ENCODE data around the gene CRABP2. TPM values are rescaled to one million over a fixed set of nuclear protein-coding genes. Genes with fewer than 3 reads are reported as not detected.
A peak's percentile ranks its signal among the peaks of the same experiment; 100 is the strongest.

CRABP2 gene
- total RNA-seq, 1 donor from 2014 or later = 0.34 TPM

GRCh38 chr1:156708218-156708661 lies 2.9 kb upstream of the CRABP2 start:
- DNase-seq = no peak

GRCh38 chr1:156707417-156708217 lies 2.2 kb upstream of the CRABP2 start:
- DNase-seq = no peak

- no peak for DNase-seq
Observed at GRCh38 chr1:156706657-156707416, 1.5 kb upstream of the CRABP2 start.

GRCh38 chr1:156705918-156706656 lies 704 bp upstream of the CRABP2 start:
- peak; percentile 68 for DNase-seq

- peak; percentile 76 for DNase-seq
Observed at GRCh38 chr1:156704930-156705320, 458 bp downstream of the CRABP2 start.

GRCh38 chr1:156704166-156704711 lies 1.1 kb downstream of the CRABP2 start:
- DNase-seq = no peak

- no peak for DNase-seq
Observed at GRCh38 chr1:156703741-156704140, 1.6 kb downstream of the CRABP2 start.

- DNase-seq = no peak
Observed at GRCh38 chr1:156703336-156703735, 2.0 kb downstream of the CRABP2 start.

- DNase-seq = no peak
Observed at GRCh38 chr1:156700736-156701531, 4.4 kb downstream of the CRABP2 start.

GRCh38 chr1:156698995-156699394 lies 6.4 kb downstream of the CRABP2 start:
- DNase-seq = no peak

GRCh38 chr1:156697481-156697880 lies 7.9 kb downstream of the CRABP2 start:
- DNase-seq = no peak

- no peak for DNase-seq
Observed at GRCh38 chr1:156696755-156697154, 8.6 kb downstream of the CRABP2 start.

- DNase-seq = no peak
Observed at GRCh38 chr1:156694690-156694962, 10.8 kb downstream of the CRABP2 start.

GRCh38 chr1:156693848-156694689 lies 11.3 kb downstream of the CRABP2 start:
- DNase-seq = no peak

GRCh38 chr1:156692925-156693847 lies 12.2 kb downstream of the CRABP2 start:
- no peak for DNase-seq

- no peak for DNase-seq
Observed at GRCh38 chr1:156692441-156692924, 12.9 kb downstream of the CRABP2 start.

GRCh38 chr1:156691665-156692440 lies 13.5 kb downstream of the CRABP2 start:
- DNase-seq = no peak

GRCh38 chr1:156691191-156691590 lies 14.2 kb downstream of the CRABP2 start:
- no peak for DNase-seq

GRCh38 chr1:156690675-156691036 lies 14.7 kb downstream of the CRABP2 start:
- DNase-seq = no peak
